Sigmoid colon (tissue), 4 donors: ENCODE data around the gene KCNH5.

ENCODE experiments used
- EP300 ChIP-seq, 4 donors: sonication (generic); formaldehyde crosslinking; IDR thresholded peaks; one replicate each; pipeline ENCODE4 v1.6.1; 2017; ENCODE audit warnings: antibody characterized with exemption in 4 of 4
- POLR2A ChIP-seq, 2 donors: fragments of 450-650 bp; IDR thresholded peaks; one replicate each; pipeline ENCODE4 v1.6.1; 2016; ENCODE audit warnings: antibody characterized with exemption in 2 of 2, mild to moderate bottlenecking in 2 of 2, moderate library complexity in 2 of 2

GRCh38 chr14:62696929-62697328 lies 348.3 kb downstream of the KCNH5 start:
- TF ChIP-seq POLR2A (IDR thresholded peaks at IDR 0.05): no peak
- no peak for TF ChIP-seq EP300 (IDR thresholded peaks at IDR 0.05)
